ENCODE data around the gene LRIG1. TPM values are rescaled to one million over a fixed set of nuclear protein-coding genes. Genes with fewer than 3 reads are reported as not detected.

The LRIG1 gene
- total RNA-seq, 2 donors from 2014 or later, result 119 to 186 TPM

DNA sequence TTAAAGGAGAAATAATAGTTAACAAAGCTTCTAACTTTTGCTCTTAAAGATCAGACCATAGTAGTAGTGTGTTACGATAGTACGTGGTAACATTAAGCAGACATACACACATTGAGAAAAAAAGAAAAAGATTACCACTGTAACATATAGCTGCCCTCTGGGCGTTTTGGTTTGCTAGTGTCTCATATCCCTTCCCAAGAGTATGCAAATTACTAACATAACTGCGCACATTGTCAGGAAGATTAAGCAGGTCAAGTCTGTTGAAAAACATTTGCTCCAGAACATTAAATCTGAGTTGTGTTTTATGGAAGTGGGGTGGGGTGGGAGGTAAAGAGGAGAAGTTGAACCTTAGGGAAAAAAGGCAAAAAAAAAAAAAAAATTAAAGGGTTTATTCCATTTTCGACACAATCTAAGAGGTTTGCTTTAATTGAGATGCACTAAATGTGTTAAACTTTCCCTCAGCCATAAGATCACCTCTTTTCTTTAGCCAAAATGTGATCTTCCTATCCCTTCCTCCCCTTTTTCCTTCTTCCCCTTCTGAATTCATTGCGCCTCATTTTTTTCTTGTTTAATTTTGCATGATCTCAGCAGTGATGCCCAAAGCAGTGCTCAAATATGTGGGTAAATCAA, 1.5 kb upstream of the LRIG1 start:
- DNase-seq (ENCODE audit: low spot score), result no peak
- 82% methylated on average over 6 of the region's 6 CpGs for WGBS
- intact Hi-C loops (cut with DNase I), result loop anchor here (10.0 kb wide), 1 partner anchor 218 kb away; no protein-coding TSS in a partner anchor
- Histone ChIP-seq H3K27me3 (replicated peaks; ENCODE audit: insufficient read depth) (no peaks in the 10 kb centered on the region), H3K27ac (no peak overlapping the region), H3K4me3 (no peak overlapping the region), H3K4me1 (replicated peaks) (no peaks in the 10 kb centered on the region), H3K36me3 (no peaks in the 10 kb centered on the region), H3K9me3 (no peaks in the 10 kb centered on the region)
- no peak for TF ChIP-seq POLR2A (IDR thresholded peaks at IDR 0.05)
- no peak for TF ChIP-seq POLR2AphosphoS5 (IDR thresholded peaks at IDR 0.05)
- TF ChIP-seq, protein P1, sequence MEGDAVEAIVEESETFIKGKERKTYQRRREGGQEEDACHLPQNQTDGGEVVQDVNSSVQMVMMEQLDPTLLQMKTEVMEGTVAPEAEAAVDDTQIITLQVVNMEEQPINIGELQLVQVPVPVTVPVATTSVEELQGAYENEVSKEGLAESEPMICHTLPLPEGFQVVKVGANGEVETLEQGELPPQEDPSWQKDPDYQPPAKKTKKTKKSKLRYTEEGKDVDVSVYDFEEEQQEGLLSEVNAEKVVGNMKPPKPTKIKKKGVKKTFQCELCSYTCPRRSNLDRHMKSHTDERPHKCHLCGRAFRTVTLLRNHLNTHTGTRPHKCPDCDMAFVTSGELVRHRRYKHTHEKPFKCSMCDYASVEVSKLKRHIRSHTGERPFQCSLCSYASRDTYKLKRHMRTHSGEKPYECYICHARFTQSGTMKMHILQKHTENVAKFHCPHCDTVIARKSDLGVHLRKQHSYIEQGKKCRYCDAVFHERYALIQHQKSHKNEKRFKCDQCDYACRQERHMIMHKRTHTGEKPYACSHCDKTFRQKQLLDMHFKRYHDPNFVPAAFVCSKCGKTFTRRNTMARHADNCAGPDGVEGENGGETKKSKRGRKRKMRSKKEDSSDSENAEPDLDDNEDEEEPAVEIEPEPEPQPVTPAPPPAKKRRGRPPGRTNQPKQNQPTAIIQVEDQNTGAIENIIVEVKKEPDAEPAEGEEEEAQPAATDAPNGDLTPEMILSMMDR (IDR thresholded peaks at IDR 0.05), result no peak

DNA sequence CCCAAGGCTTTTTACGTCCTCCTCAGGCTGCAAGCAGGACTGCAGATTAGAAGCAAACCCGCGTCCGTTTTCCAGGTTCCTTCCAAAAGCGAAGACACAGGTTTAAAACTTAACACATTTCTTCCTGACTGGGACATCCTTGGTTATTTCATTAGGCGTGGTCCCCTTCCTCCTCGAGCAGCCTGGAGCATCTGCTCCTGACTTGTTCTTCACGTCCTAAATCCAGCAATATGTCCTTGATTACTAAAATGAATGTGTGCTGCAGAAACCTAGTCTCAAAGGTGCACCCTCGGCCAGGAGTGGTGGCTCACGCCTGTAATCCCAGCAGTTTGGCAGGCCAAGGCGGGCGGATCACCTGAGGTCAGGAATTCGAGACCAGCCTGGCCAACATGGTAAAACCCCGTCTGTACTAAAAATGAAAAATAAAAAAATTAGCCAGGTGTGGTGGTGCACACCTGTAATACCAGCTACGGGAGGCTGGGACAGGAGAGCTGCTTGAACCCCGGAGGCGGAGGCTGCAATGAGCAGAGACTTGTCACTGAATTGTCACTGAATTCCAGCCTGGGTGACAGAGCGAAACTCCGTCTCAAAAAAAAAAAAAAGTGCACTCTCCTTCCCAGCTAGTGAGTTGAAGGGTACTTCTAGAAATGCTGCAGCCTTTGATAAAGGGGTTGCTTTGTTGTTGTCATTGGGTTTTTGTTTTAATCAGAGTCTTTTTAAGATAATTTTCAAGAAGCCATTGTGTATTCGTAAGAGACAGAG, 842 bp upstream of the LRIG1 start:
- intact Hi-C loops (cut with DNase I), result loop anchor here (2.0 to 10.0 kb wide), 3 partner anchors 83 to 315 kb away; no protein-coding TSS in a partner anchor
- DNase-seq (ENCODE audit: low spot score), result no peak

DNA sequence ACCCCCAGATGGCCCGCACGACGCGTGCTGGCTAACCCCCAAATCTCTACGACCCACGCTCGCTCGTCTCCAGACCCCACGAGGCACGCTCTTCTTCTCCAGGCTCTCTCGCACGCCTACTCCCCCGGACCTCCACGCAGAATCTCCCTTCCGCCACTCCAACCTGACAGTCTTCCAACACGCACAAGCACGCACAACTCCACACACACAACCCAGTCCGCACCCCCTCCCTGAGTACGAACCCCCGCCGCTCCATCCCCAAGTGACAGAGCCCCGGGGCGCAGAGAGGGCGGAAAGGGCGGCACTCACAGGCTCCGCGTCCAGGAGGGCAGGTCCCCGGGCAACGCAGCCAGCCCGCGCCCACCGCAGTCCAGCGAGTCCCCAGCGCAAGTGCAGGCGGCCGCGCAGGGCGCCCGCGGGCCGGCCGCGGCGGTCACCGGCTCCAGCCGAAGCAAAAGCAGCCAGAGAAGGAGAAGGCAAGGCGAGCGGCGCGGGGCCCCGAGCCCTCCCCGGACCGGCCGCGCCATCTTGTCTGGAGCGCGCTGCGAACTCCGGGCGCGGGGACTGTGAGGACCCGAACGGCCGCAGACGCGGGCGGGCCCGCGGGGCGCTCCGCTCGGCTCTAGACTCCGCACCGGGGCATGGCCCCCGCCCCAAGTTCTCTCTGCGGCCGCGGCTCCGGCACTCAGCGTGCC, 794 bp downstream of the LRIG1 start:
- H3K9me3 ChIP-seq, result no peaks in the 10 kb centered on the region
- H3K27ac ChIP-seq, result peak overlapping the region; percentile 92 to 97
- under 1% methylated on average over 44 of the region's 80 CpGs for WGBS
- H3K36me3 ChIP-seq, result no peaks in the 10 kb centered on the region
- H3K4me3 ChIP-seq, result peak overlapping the region; percentile 98 to 99
- TF ChIP-seq POLR2AphosphoS5 (IDR thresholded peaks at IDR 0.05) (no peak), POLR2A (IDR thresholded peaks at IDR 0.05) (no peak)
- TF ChIP-seq, protein P1 (IDR thresholded peaks at IDR 0.05), result no peak
- H3K27me3 ChIP-seq (replicated peaks; ENCODE audit: insufficient read depth), result no peaks in the 10 kb centered on the region
- intact Hi-C loops (cut with DNase I), result loop anchor here (2.0 to 10.0 kb wide), 4 partner anchors 48 to 317 kb away; no protein-coding TSS in a partner anchor
- peaks cover 9% of the 10 kb centered on the region for H3K4me1 ChIP-seq (replicated peaks)
- peak; percentile 21 for DNase-seq (ENCODE audit: low spot score)

More for the DNA sequence above, 842 bp upstream of the LRIG1 start:
- H3K4me3 ChIP-seq, result peak overlapping the region; percentile 25 to 99
- H3K9me3 ChIP-seq, result no peaks in the 10 kb centered on the region
- H3K27ac ChIP-seq, result peak overlapping the region; percentile 23 to 54
- no peaks in the 10 kb centered on the region for H3K4me1 ChIP-seq (replicated peaks)
- no peak for TF ChIP-seq POLR2A (IDR thresholded peaks at IDR 0.05)
- TF ChIP-seq, protein P1 (IDR thresholded peaks at IDR 0.05), result no peak
- TF ChIP-seq POLR2AphosphoS5 (IDR thresholded peaks at IDR 0.05), result no peak
- no peaks in the 10 kb centered on the region for H3K27me3 ChIP-seq (replicated peaks; ENCODE audit: insufficient read depth)
- WGBS, result 33% methylated on average over 20 of the region's 20 CpGs
- H3K36me3 ChIP-seq, result no peaks in the 10 kb centered on the region

DNA sequence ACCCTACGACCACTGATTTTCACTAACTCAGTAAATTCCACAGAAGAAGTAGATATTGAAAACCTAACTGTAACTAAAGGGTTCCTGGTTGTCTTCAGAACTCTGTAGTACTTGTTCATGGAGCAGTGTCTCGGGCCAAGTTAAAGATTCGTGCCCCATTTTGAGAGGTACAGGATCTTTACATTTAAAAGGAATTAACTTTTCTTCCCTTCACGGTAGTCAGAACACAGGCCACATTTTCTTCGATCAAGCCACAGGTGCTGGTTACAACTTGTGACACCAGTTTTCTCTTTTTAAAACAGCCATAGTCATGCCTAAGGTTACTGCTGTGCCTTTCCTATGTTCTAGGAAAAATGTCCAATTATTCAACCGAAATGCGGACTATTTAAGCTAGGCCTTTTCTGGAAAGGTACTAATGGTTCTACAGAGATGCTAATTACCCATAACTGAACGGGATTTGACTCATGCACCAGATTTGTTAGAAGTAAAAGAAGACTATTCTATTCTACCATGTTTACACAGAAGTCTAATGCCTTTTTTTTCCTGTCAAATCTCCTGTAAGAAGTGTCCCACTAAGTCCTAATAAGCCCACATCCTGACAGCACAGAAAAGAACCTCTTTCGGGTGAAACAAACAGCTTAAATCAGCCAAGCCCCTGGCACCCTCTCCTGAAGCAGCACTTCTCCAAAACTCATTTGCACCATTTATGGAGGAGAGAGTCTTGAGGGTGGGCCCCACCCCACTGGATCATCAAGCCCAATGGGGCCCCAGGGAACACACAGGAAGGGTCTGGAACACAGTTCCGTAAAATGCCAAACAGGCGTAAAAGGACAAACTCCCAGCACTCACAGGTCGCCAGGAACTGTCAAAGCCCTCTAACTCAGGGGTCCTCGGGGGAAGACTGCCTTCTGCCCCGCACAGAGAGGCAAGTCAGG, 1.9 kb downstream of the LRIG1 start:
- Histone ChIP-seq H3K9me3 (no peaks in the 10 kb centered on the region), H3K27me3 (replicated peaks; ENCODE audit: insufficient read depth) (no peaks in the 10 kb centered on the region), H3K27ac (peak overlapping the region; percentile 92 to 97), H3K36me3 (no peaks in the 10 kb centered on the region), H3K4me1 (replicated peaks) (peaks cover 18% of the 10 kb centered on the region), H3K4me3 (peak overlapping the region; percentile 98 to 99)
- WGBS, result 17% methylated on average over 14 of the region's 14 CpGs
- DNase-seq (ENCODE audit: low spot score), result peak; percentile 30
- intact Hi-C loops (cut with DNase I), result loop anchor here (5.0 kb wide), 1 partner anchor 47 kb away; no protein-coding TSS in a partner anchor
- TF ChIP-seq, protein P1 (IDR thresholded peaks at IDR 0.05), result no peak
- peak; percentile 40 for TF ChIP-seq POLR2AphosphoS5 (IDR thresholded peaks at IDR 0.05)

Measured in prostate gland (tissue), 2 donors.